SK-N-MC (cell line): ENCODE results near the gene ADK.

Experiments
- EZH2 ChIP-seq: fragments of 200-600 bp; sonication (generic); IDR thresholded peaks from one replicate; pipeline ENCODE4 v1.6.1; 2017; ENCODE audit warnings: antibody characterized with exemption
- POLR2AphosphoS5 ChIP-seq: IDR thresholded peaks from 2 replicates; pipeline ENCODE4 v1.6.1; 2012; ENCODE audit warnings: mild to moderate bottlenecking, low read depth, low read length, borderline replicate concordance

- TF ChIP-seq POLR2AphosphoS5 (no peak), EZH2 (no peak)
Measured at GRCh38 chr10:74474022-74474713, 323.1 kb downstream of the ADK start.
